NCI-H2196 treated with DMSO at 0.1 percent for 48 hours (cell line): ENCODE results near the gene SYNGR3.
"Not testable (repeated sequence)": the region's sequence is repeated elsewhere in the genome, so short reads cannot be mapped to it uniquely, and the experiment has no call there.

ENCODE experiments used
- DNase-seq: peaks from one replicate; lab custom pipeline; 2025; ENCODE audit not compliant: unreplicated experiment; lab: John Stamatoyannopoulos, UW

The SYNGR3 gene

GRCh38 chr16:1959269-1960039 lies 30.3 kb upstream of the SYNGR3 start, which contains the start of gene NDUFB10:
Gene NDUFB10, plus strand, starts transcription at chr16:1959538. Its CDS starts 87 bp downstream, at chr16:1959625.
- peak; percentile 64 for DNase-seq

GRCh38 chr16:1960665-1961630 lies 28.8 kb upstream of the SYNGR3 start:
- DNase-seq: no peak

DNA sequence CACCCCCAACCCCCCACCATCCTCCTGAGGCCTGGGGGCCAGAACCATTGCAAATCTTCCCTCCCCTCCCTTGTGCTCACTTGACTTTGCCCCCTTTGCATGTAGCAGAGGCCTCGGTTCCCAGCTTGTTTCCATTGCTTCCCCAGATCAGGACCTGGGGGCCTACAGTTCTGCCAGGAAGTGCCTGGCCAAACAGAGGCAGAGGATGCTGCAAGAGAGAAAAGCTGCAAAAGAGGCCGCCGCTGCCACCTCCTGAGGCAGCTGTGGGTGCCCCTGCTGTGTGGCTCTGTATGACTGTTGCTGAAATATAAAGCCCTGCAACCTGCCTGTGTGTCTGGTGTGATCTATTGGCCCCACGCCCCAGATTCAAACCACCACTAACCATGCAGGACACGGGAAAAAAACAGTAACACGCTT lies 28.1 kb upstream of the SYNGR3 start:
- no peak for DNase-seq

DNA sequence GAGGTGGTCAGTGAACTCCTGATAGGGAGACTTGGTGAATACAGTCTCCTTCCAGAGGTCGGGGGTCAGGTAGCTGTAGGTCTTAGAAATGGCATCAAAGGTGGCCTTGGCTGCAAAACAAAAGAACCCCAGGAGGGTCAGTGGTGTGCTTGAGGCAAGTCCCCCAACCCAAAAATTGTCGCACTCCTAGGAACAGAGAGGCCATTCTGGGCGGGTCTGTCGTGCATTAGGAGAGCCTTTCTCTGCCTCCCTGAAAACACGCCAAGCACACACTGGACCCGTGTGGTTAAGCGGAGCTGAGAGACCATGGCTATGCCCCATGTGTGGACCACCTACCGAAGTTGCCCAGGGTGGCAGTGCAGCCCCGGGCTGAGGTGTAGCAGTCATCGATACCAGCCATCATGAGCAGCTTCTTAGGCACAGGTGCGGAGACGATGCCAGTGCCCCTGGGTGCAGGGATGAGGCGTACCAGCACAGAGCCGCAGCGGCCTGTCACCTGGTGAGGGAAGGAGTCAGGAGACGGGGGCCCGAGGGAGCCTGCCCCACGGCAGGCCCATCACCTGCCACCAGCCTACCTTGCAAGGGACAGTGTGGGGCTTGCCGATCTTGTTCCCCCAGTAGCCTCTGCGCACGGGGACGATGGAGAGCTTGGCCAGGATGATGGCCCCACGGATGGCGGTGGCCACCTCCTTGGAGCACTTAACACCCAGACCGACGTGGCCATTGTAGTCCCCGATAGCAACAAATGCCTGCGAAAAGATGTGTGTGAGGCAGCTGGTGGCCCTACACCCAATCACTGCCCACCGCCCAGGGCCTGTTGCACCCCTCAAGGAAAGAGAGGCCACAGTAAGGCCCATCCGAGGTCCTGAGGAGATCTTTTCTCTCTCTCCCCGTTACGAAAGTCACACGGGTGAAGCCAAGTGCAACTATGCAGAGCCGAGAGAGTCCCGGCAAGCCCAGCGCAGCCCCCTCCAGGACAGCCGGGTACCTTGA lies 27.3 kb upstream of the SYNGR3 start:
- DNase-seq: not testable (repeated sequence)

DNA sequence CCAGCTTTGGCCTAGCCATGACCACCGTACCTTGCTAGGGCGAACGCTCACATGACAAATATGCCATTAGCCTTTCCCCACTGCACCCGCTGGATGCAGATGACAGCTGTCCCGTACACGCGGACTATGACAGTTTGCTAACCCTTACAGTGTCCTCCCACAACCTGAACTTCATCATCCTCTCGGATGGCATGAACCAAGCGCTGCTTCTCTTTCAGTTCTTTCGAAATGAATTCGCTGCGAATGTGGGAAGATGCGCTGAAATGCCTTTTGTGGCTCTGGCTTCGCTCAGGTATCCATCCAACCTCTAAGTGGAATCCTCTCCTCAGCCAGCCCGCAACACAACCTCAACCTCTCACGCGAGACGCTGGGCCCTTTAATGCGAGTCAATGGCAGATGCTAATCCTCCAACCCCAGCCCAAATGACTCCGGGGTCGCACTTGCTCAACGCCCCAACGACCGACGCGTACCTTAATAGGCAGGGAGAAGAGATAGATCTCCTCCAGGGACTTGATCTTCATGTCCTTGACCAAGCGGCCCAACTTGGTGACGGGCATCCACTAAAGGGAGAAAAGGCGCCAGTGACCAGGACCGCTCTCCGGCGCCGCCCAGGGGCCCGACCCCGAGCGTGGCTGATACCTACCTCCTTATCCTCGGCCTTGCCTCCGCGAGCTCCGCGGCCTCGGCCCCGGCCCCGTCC lies 25.8 kb upstream of the SYNGR3 start:
- DNase-seq: no peak

DNA sequence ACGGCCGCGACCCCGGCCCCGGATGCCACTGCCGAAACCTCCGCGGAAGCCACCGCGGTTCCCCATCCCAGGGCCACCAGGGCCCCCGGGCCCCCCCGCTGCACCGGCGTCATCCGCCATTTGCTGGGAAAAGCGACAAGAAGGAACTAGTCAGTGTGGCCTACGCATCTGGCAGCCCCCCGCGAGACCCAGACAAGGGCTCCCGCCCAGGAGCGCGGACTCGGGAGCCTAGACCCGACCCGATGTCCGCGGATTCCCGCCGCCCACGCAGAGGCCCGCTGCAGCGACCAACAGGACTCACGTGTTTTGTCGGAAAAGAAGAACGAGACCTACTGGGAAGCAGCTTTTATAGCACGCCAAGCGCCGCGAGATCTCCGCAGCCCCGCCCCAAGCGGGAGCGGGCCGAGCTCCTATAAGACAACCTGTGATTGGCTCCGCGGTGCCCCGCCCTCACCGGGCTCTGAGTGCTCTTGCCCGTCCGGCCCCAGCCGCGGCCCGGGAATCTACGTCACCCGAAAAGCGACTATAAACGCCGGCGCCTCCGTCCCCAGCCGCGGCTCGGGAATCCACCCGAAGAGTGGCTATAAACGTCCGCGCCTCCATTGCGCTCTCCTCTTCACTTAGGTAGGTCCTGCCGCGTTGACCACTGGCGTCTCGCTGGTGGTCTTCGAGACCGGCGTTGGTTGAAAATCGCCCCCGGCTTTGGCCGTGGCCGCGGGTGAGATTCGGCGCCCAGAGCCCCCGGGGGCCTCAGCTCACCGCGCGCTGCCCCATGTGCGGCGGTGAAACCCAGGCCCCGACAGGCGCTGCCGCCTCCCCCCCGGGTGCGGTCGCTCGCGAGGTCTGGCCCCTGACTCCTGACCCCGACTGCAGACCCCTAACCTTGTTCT lies 25.0 kb upstream of the SYNGR3 start, which contains the start of gene RPS2:
Gene RPS2, minus strand, starts transcription at position 321 of the 890 bp plus-strand sequence. Its CDS starts 201 bp downstream, at position 120.
- peak; percentile 94 for DNase-seq

DNA sequence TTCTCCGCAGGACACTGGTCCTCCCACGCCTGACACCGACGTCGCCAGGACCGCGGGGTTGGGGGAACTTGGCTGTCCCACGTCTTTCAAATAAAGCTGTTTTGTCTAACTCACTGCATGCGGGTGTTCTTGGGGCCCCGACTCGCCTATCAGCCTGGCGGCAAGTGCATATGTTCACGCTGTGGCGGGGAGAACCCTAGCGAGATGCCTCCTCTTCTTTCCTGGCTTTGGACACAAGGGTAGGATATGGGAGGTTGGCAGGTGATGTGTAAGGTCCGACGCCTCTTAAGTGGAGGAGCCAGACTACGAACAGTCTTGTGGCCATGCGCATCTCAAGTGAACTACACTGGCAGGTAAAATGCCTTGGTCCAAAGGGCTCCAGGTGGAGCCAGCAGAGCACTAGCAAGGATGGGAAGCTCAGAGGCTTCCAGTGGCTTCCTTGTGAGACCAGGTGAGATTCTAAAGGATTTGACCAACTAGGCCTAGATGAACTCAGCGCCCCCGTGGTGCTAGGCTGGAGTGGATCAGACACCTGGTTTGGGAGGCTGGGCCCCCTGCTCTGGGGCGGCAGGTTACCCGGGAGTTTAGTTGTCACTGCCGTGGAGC lies 24.3 kb upstream of the SYNGR3 start:
- no peak for DNase-seq

DNA sequence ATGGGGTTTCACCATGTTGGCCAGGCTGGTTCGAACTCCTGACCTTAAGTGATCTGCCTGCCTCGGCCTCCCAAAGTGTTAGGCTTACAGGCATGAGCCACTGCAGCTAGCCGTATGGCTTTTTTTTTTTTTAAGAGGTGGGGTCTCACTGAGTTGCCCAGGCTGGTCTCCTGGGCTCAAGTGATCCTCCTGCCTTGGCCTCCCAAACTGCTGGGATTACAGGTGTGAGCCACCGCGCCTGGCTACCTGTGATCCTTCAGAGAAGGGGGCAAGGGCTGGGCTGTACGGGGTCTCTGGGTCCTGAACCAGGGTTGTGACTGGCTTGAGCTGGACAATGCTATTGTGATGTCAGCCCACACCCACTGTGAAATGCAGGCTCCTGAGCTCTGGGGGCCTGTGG lies 23.3 kb upstream of the SYNGR3 start, which contains the start of gene RNF151:
Gene RNF151, plus strand, starts transcription at position 397 of the 400 bp plus-strand sequence. CDS start 26 bp downstream, outside the sequence.
- no peak for DNase-seq

GRCh38 chr16:1968146-1968953 lies 21.4 kb upstream of the SYNGR3 start:
- no peak for DNase-seq

DNA sequence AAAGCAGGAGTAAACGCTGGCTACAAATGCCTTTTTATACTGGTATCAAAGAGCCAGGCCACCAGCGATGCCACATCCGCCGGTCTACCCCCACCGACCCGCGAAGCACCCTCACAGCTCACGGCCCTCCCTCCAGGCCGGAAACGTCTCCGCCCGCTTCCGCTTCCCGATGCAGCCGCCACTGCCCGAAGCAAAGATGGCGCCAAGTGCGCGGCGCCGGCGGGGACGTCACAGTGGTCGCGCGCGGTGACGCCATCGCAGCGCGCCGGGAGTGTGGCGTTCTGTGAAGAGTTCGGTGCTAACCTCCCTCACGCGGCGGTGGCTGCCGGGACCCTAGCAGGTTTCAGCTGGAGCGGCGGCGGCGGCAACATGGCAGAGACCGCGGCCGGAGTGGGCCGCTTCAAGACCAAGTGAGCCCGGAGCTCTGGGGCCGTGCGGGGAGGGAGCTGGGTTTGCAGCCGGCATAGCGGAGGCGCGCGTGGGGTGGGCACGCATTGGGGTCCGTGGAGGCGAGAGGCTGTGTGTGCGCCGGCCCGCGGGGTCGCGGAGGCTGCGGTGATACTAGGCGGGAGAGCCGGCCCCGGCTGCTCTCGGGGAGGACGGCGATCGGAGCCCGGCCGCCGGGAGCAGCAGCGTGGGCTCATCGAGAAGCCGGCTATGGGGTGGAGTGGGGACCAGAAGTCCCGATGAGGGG lies 17.8 kb upstream of the SYNGR3 start, which contains the start of gene TBL3:
Gene TBL3, plus strand, starts transcription at position 258 of the 694 bp plus-strand sequence. Its CDS starts 112 bp downstream, at position 370.
- peak; percentile 80 for DNase-seq

DNA sequence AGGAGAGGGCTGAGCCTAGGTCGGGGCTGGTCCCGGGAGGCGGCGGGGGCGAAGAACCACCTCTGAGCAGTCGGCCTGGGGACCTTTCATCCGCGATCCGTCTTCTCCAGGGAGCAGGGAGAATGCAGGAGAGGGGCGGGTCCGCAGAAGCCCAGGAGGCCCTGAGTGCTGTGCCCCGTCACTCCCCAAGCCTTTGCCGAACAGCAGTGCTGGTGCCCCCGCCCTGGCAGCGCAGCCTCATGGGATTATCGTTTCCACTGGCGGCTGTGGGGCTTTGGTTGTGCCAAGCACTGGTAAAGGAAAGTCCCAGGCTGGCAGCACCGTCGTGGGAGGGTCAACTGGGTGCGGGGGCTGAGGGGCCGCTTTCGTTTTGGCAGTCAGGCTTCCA lies 17.3 kb upstream of the SYNGR3 start:
- no peak for DNase-seq

GRCh38 chr16:1973461-1974156 lies 16.2 kb upstream of the SYNGR3 start:
- no peak for DNase-seq

DNA sequence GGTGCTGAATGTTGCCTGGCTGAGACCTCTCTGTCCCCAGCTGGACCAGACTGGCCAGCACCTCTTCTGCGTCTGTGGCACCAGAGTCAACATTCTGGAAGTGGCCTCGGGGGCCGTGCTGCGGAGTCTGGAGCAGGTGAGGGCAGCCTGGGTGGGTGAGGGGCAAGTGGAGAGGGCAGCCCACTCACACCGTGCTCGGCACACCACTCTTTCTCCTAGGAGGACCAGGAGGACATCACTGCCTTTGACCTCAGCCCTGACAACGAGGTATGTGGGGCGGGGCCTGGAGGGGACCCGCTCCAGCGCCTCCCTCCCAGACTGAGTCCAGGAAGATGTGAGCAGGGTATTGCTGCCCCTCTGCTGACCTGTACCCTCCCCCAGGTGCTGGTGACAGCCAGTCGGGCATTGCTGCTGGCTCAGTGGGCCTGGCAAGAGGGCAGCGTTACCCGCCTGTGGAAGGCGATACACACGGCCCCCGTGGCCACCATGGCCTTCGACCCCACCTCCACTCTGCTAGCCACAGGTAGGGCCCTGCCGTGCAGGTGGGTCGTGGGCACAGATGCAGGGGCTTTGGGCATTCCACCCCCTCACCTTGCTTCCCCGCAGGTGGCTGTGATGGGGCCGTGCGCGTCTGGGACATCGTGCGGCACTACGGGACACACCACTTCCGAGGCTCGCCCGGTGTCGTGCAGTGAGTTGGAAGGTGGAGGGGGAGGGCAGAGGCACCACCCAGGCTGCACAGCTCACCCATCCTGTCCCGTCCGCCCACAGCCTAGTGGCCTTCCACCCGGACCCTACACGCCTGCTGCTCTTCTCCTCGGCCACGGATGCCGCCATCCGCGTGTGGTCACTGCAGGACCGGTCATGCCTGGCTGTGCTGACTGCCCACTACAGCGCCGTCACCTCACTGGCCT lies 15.4 kb upstream of the SYNGR3 start:
- no peak for DNase-seq

DNA sequence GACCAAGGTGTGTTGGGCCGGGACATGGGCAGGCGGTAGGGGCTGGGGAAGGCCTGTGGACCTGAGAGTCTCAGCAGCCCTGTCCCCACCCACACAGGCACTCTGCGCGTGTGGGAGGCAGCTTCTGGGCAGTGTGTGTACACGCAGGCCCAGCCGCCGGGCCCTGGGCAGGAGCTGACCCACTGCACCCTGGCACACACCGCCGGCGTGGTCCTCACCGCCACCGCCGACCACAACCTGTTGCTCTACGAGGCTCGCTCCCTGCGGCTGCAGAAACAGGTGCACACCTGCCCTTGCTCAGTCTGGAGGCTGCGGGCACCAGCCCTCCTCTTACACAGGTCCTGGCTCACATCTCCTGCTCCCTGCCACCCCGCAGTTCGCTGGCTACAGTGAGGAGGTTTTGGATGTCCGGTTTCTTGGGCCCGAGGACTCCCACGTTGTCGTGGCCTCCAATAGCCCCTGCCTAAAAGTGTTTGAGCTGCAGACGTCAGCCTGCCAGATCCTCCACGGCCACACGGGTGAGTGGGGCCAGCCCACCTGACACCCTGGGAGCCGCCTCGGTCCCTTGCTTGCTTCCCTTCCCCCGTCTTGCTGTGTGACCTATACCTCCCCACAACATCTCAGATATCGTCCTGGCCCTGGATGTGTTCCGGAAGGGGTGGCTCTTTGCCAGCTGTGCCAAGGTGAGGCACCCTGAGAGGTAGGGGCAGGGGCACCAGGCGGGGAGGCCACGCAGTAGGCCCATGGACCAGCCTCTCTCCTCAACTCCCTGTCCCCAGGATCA lies 14.1 kb upstream of the SYNGR3 start:
- DNase-seq: no peak

DNA sequence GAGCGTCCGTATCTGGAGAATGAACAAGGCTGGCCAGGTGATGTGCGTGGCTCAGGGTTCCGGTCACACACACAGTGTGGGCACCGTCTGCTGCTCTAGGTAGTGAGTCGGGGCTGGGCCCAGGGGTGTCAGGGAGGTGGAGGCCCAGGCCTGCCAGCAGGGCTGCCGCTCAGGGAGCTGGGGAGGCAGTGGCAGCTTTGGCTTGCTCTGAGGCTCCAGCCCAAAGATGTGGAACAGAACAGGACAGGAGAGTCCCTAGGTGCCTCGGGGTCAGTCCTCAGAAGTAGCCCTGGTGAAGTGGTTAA lies 13.6 kb upstream of the SYNGR3 start:
- DNase-seq: no peak
